HCT116 (cell line): ENCODE measurements around the gene KIF13A. TPM values are rescaled to one million over a fixed set of nuclear protein-coding genes. Genes with fewer than 3 reads are reported as not detected.
A peak's percentile ranks its signal among the peaks of the same experiment; 100 is the strongest.

Source experiments
- ATAC-seq: fragments of 200-7000 bp; cut with Tn5 transposase; 2 replicates; pipeline ENCODE4 v1.9.1; 2020; ENCODE audit warnings: mild to moderate bottlenecking, moderate library complexity
- BruUV-seq: library from RNA; stranded (reverse); fragments of 400-500 nt; replicated peaks from 2 replicates; lab custom pipeline; 2021; lab: Mats Ljungman, UMichigan
- CTCF ChIA-PET: fragments of 300-600 bp; sonication (Branson Sonifier 250); formaldehyde crosslinking; loops from one replicate; lab custom pipeline; 2021; ENCODE audit warnings: antibody characterized with exemption; lab: Charles Lee
- POLR2A ChIA-PET: fragments of 300-600, 350-600 bp; sonication (Branson Sonifier 250); formaldehyde crosslinking; loops from one replicate; lab custom pipeline; 2021; ENCODE audit warnings: antibody characterized with exemption; lab: Charles Lee
- RAD21 ChIA-PET, 2 experiments: fragments of 300-600 bp; sonication (Branson Sonifier 250); formaldehyde crosslinking; loops; one replicate each; lab custom pipeline; 2023; ENCODE audit warnings: low total read pairs in 2 of 2; ENCODE audit not compliant: uncharacterized antibody in 2 of 2, unreplicated experiment in 2 of 2, low non-redundant PET in 1 of 2; lab: Charles Lee
- DNase-seq: peaks from one replicate; pipeline ENCODE4 v3.0.0-alpha.2; 2010; ENCODE audit warnings: low read depth, low spot score
- H2AFZ ChIP-seq: fragments of 200-600 bp; shearing (Covaris generic), sonication (generic); 2 replicates; pipeline ENCODE4 v1.6.1; 2017; ENCODE audit warnings: low read depth, mixed run types, mixed read lengths, antibody characterized with exemption, low read length; ENCODE audit not compliant: poor library complexity, severe bottlenecking
- H3K27ac ChIP-seq: 2 replicates; pipeline ENCODE4 v1.5.1; 2012; ENCODE audit warnings: low read depth, low read length
- H3K27me3 ChIP-seq: fragments of 200-600 bp; sonication (generic); 2 replicates; pipeline ENCODE4 v1.6.1; 2016; ENCODE audit warnings: mixed run types, low read length, mixed read lengths; ENCODE audit not compliant: insufficient read depth
- H3K36me3 ChIP-seq, 2 experiments: fragments of 200-500 bp in 1 of 2; fragments of 200-600 bp in 1 of 2; sonication (Bioruptor generic) in 1 of 2; sonication (generic) in 1 of 2; 2 replicates each; pipeline versions ENCODE4 v1.5.1 to v1.6.1; 2014 to 2016; ENCODE audit warnings: low read length in 2 of 2, inconsistent platforms in 1 of 2, mixed read lengths in 1 of 2, mixed run types in 1 of 2; ENCODE audit not compliant: insufficient read depth in 2 of 2, control insufficient read depth in 1 of 2
- H3K4me1 ChIP-seq, 2 experiments: fragments of 200-600 bp in 1 of 2; sonication (generic) in 1 of 2; 2 replicates each; pipeline versions ENCODE4 v1.5.1 to v1.6.1; 2012 to 2017; ENCODE audit warnings: low read length in 2 of 2, inconsistent platforms in 1 of 2, mild to moderate bottlenecking in 1 of 2, mixed read lengths in 1 of 2, mixed run types in 1 of 2, moderate library complexity in 1 of 2; ENCODE audit not compliant: insufficient read depth in 2 of 2, control insufficient read depth in 1 of 2
- H3K4me2 ChIP-seq: fragments of 200-600 bp; sonication (generic); 2 replicates; pipeline ENCODE4 v1.6.1; 2017; ENCODE audit warnings: mixed run types, low read length, mixed read lengths
- H3K4me3 ChIP-seq, 2 experiments: fragments of 200-600 bp in 1 of 2; sonication (generic) in 1 of 2; replicated peaks in 1 of 2; 2 replicates each; pipeline ENCODE4 v1.5.1; 2011 to 2016; ENCODE audit warnings: low read length in 2 of 2, control low read depth in 1 of 2, low read depth in 1 of 2, mild to moderate bottlenecking in 1 of 2, mixed read lengths in 1 of 2, mixed run types in 1 of 2
- H3K79me2 ChIP-seq: fragments of 200-600 bp; sonication (generic); 2 replicates; pipeline ENCODE4 v1.6.1; 2017; ENCODE audit warnings: mild to moderate bottlenecking, mixed run types, low read length, moderate library complexity, mixed read lengths; ENCODE audit not compliant: insufficient read depth
- H3K9ac ChIP-seq: fragments of 200-600 bp; sonication (generic); 2 replicates; pipeline ENCODE4 v1.6.1; 2016; ENCODE audit warnings: low read length, mixed read lengths
- H3K9me2 ChIP-seq: fragments of 200-600 bp; sonication (generic), shearing (Covaris generic); 2 replicates; pipeline ENCODE4 v1.6.1; 2017; ENCODE audit warnings: mixed run types, mild to moderate bottlenecking, moderate library complexity; ENCODE audit not compliant: insufficient read depth
- H3K9me3 ChIP-seq, 2 experiments: fragments of 200-500 bp in 1 of 2; fragments of 200-600 bp in 1 of 2; sonication (Bioruptor generic) in 1 of 2; sonication (generic) in 1 of 2; 2 replicates each; pipeline ENCODE4 v1.6.1; 2014 to 2017; ENCODE audit warnings: low read length in 2 of 2, mixed read lengths in 2 of 2, inconsistent platforms in 1 of 2, low read depth in 1 of 2, mild to moderate bottlenecking in 1 of 2, mixed run types in 1 of 2, moderate library complexity in 1 of 2; ENCODE audit not compliant: control insufficient read depth in 1 of 2, insufficient read depth in 1 of 2
- H4K20me1 ChIP-seq: fragments of 200-600 bp; sonication (generic), shearing (Covaris generic); 2 replicates; pipeline ENCODE4 v1.6.1; 2017; ENCODE audit warnings: mixed run types, mild to moderate bottlenecking, moderate library complexity; ENCODE audit not compliant: insufficient read depth
- ATF3 ChIP-seq: IDR thresholded peaks from 2 replicates; pipeline ENCODE4 v1.6.1; 2012
- CEBPB ChIP-seq: IDR thresholded peaks from 2 replicates; pipeline ENCODE4 v1.6.1; 2012; ENCODE audit warnings: low read depth
- EGR1 ChIP-seq: IDR thresholded peaks from 2 replicates; pipeline ENCODE4 v1.6.1; 2012; ENCODE audit warnings: low read depth
- ELF1 ChIP-seq: IDR thresholded peaks from 2 replicates; pipeline ENCODE4 v1.6.1; 2012; ENCODE audit warnings: low read depth, borderline replicate concordance
- EZH2phosphoT487 ChIP-seq: fragments of 200-600 bp; IDR thresholded peaks from 2 replicates; pipeline ENCODE4 v1.6.1; 2018; ENCODE audit warnings: antibody characterized with exemption, borderline replicate concordance
- FOSL1 ChIP-seq: IDR thresholded peaks from 2 replicates; pipeline ENCODE4 v1.6.1; 2012; ENCODE audit warnings: low read depth
- JUND ChIP-seq: IDR thresholded peaks from 2 replicates; pipeline ENCODE4 v1.6.1; 2012
- RAD21 ChIP-seq: IDR thresholded peaks from 2 replicates; pipeline ENCODE4 v1.6.1; 2012; ENCODE audit warnings: low read depth, mild to moderate bottlenecking
- REST ChIP-seq: IDR thresholded peaks from 2 replicates; pipeline ENCODE4 v1.6.1; 2012; ENCODE audit warnings: low read depth
- SIN3A ChIP-seq: IDR thresholded peaks from 2 replicates; pipeline ENCODE4 v1.6.1; 2012; ENCODE audit warnings: low read depth
- SP1 ChIP-seq: IDR thresholded peaks from 2 replicates; pipeline ENCODE4 v1.6.1; 2012; ENCODE audit warnings: low read depth
- SRF ChIP-seq: IDR thresholded peaks from 2 replicates; pipeline ENCODE4 v1.6.1; 2012; ENCODE audit warnings: low read depth
- TCF7L2 ChIP-seq: IDR thresholded peaks from 2 replicates; pipeline ENCODE4 v1.7.0; 2011; ENCODE audit warnings: borderline replicate concordance, inconsistent platforms; ENCODE audit not compliant: insufficient read depth, insufficient read length; ENCODE audit errors: extremely low read depth
- YY1 ChIP-seq: IDR thresholded peaks from 2 replicates; pipeline ENCODE4 v1.6.1; 2011; ENCODE audit warnings: low read length, low read depth, moderate library complexity, mild to moderate bottlenecking; ENCODE audit not compliant: insufficient replicate concordance; ENCODE audit errors: extremely low read depth
- ZBTB33 ChIP-seq: IDR thresholded peaks from 2 replicates; pipeline ENCODE4 v1.6.1; 2011; ENCODE audit warnings: mild to moderate bottlenecking, low read length, moderate library complexity; ENCODE audit not compliant: insufficient replicate concordance; ENCODE audit errors: extremely low read depth
- ZFX ChIP-seq: fragments of 450-650 bp; IDR thresholded peaks from 2 replicates; pipeline ENCODE4 v1.6.1; 2017
- ZNF274 ChIP-seq: fragments of 200-500 bp; sonication (Bioruptor generic); IDR thresholded peaks from 2 replicates; pipeline ENCODE4 v1.6.1; 2014; ENCODE audit warnings: mild to moderate bottlenecking, low read depth, low read length, inconsistent platforms
- intact Hi-C: fragments of 100-400 bp; cut with micrococcal nuclease; formaldehyde crosslinking; loops from 2 replicates; pipeline ENCODE4 v1.10.0; 2022
- total RNA-seq: library from RNA; stranded (reverse); gene quantifications from one replicate; pipeline ENCODE4 v1.2.1, GENCODE V29; 2021; ENCODE audit not compliant: unreplicated experiment
- TF ChIP-seq, protein P1 (sequence below), 3 experiments: fragments of 200-600 bp in 1 of 3; sonication (generic) in 1 of 3; IDR thresholded peaks in 2 of 3; conservative IDR thresholded peaks in 1 of 3; 2 replicates each; pipeline ENCODE4 v1.5.1; 2012 to 2017; ENCODE audit warnings: low read depth in 2 of 3, low read length in 2 of 3, antibody characterized with exemption in 1 of 3, borderline replicate concordance in 1 of 3, control low read depth in 1 of 3, mild to moderate bottlenecking in 1 of 3, mixed read lengths in 1 of 3, mixed run types in 1 of 3, moderate library complexity in 1 of 3; ENCODE audit not compliant: insufficient read depth in 1 of 3

KIF13A gene
- total RNA-seq, 1 experiment from 2014 or later, result 23.1 TPM

GRCh38 chr6:17714879-17715851, 272.3 kb downstream of the KIF13A start:
- ChIA-PET CTCF (interaction anchor here (0.7 to 1.5 kb wide), 2 partner anchors 34 to 89 kb away, joined by 3 read pairs; no protein-coding TSS in a partner anchor), RAD21 (no interaction called here), POLR2A (interaction anchor here (0.7 to 2.3 kb wide), 4 partner anchors 9 to 419 kb away, joined by 3 to 5 read pairs (median 3); partner anchors contain the start of genes FAM8A1 and NUP153)
- intact Hi-C loops, result no loop called here
- Histone ChIP-seq H3K4me1 (peaks cover 16 to 29% of the 10 kb centered on the region in 2 experiments), H3K4me3 (peak overlapping the region in 1 of 2 experiments; percentile 42; a peak in 2 of 4 replicates), H3K9me3 (no peaks in the 10 kb centered on the region), H3K36me3 (no peaks in the 10 kb centered on the region), H3K4me2 (peak overlapping the region; percentile 77), H3K27me3 (no peaks in the 10 kb centered on the region), H2AFZ (peak overlapping the region; percentile 100), H3K9ac (peak overlapping the region; percentile 32), H3K9me2 (no peaks in the 10 kb centered on the region), H3K79me2 (no peaks in the 10 kb centered on the region), H3K27ac (peak overlapping the region; percentile 48), H4K20me1 (no peaks in the 10 kb centered on the region)
- DNase-seq, result peak; percentile 74
- BruUV-seq, result no TSS peak
- peak; percentile 88 for ATAC-seq
- TF ChIP-seq SRF, result peak; percentile 79
- TF ChIP-seq ZNF274, result no peak
- no peak for TF ChIP-seq EZH2phosphoT487
- no peak for TF ChIP-seq SIN3A
- no peak for TF ChIP-seq ATF3
- TF ChIP-seq JUND, result peak; percentile 93
- TF ChIP-seq TCF7L2, result peak; percentile 55
- no peak for TF ChIP-seq ZFX
- TF ChIP-seq RAD21, result no peak
- no peak for TF ChIP-seq REST
- no peak for TF ChIP-seq ZBTB33
- TF ChIP-seq EGR1, result no peak
- peak; percentile 9 for TF ChIP-seq YY1
- no peak for TF ChIP-seq ELF1
- TF ChIP-seq, protein P1, sequence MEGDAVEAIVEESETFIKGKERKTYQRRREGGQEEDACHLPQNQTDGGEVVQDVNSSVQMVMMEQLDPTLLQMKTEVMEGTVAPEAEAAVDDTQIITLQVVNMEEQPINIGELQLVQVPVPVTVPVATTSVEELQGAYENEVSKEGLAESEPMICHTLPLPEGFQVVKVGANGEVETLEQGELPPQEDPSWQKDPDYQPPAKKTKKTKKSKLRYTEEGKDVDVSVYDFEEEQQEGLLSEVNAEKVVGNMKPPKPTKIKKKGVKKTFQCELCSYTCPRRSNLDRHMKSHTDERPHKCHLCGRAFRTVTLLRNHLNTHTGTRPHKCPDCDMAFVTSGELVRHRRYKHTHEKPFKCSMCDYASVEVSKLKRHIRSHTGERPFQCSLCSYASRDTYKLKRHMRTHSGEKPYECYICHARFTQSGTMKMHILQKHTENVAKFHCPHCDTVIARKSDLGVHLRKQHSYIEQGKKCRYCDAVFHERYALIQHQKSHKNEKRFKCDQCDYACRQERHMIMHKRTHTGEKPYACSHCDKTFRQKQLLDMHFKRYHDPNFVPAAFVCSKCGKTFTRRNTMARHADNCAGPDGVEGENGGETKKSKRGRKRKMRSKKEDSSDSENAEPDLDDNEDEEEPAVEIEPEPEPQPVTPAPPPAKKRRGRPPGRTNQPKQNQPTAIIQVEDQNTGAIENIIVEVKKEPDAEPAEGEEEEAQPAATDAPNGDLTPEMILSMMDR (IDR thresholded peaks at IDR 0.05 in 2 of 3, conservative IDR thresholded peaks at IDR 0.05 in 1 of 3; ENCODE audit: borderline replicate concordance in 1 of 3, insufficient read depth in 1 of 3, low read depth in 2 of 3, low read length in 2 of 3), result no peak
- peak; percentile 73 for TF ChIP-seq SP1
- no peak for TF ChIP-seq CEBPB
- peak; percentile 98 for TF ChIP-seq FOSL1
